GM12801 (cell line): ENCODE data around the gene CIP2A.

ENCODE experiments used
- TF ChIP-seq, protein P1 (sequence below): IDR thresholded peaks from one replicate; pipeline ENCODE4 v1.5.1; 2011; ENCODE audit warnings: control low read depth; ENCODE audit not compliant: insufficient read length; ENCODE audit errors: extremely low read depth

Gene CIP2A

DNA sequence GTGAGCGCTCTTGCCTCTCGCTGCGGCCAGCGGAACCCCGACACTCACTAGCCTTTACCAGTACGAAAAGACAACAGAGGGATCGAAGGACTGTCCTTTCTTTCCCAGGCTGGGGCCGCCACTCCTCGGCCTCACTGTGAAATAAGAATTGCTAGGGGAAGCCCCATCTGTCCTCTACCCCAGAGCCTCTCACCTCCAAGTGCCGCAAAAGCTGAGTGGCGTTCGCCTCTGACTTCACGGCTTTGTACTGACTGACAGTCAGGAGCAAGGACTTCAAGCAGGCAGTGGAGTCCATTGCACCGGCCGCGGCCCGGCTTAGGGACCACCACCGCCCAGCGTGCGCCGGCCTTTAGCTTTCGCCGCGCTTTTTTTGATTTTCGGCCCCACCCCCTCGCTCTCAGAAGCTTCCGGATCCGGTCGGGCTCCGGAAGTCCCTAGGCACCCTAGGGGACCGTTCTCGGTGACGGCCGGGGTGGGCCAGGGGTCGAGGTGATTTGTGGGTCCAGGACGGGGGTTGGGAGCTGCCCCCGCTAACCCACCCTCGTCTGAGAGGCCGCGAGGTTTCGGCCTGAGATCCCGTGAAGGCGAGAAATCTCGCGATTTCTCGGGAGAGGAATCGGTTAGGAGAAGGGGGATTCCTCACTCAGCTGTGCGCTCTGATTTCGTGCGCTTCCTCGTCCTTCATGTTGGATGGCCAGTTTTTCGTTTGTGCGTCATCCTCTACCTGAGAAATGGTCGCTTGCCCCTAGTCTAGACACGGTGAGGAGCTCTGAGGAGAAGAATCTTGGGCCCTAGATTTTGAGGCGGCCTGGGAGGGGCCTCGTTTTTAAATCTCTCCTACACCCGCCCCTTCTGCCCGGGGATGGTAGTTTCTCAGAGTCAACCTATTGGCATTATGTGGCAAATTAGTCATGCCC, at the start of gene CIP2A, which contains the start of gene DZIP3:
Gene CIP2A (minus strand): TSS at position 358 of the 917 bp plus-strand sequence. CDS start 63 bp downstream, at position 295.
Gene DZIP3 (plus strand): TSS at position 642 of the 917 bp plus-strand sequence. CDS start 15,685 bp downstream, outside the sequence.
- TF ChIP-seq, protein P1, sequence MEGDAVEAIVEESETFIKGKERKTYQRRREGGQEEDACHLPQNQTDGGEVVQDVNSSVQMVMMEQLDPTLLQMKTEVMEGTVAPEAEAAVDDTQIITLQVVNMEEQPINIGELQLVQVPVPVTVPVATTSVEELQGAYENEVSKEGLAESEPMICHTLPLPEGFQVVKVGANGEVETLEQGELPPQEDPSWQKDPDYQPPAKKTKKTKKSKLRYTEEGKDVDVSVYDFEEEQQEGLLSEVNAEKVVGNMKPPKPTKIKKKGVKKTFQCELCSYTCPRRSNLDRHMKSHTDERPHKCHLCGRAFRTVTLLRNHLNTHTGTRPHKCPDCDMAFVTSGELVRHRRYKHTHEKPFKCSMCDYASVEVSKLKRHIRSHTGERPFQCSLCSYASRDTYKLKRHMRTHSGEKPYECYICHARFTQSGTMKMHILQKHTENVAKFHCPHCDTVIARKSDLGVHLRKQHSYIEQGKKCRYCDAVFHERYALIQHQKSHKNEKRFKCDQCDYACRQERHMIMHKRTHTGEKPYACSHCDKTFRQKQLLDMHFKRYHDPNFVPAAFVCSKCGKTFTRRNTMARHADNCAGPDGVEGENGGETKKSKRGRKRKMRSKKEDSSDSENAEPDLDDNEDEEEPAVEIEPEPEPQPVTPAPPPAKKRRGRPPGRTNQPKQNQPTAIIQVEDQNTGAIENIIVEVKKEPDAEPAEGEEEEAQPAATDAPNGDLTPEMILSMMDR, result no peak

DNA sequence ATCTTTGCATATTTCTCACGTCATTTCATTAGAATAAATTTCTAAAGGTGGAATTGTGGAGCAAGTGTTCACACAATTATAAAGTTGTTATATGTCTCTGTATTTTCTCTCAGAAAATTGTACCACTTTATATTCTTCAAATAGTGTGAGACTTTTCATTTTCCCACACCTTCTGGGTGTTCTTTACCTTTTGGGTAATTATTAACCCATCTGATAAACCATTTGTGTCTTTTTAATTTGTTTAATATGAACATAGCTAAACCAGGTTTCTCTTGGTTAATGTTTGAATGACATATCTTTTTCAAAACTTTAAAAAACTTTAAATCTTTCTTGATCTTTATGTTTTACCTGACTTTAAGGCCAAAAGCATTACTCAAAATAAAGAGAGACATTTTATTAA, 40.7 kb upstream of the CIP2A start:
- TF ChIP-seq, protein P1, result no peak

DNA sequence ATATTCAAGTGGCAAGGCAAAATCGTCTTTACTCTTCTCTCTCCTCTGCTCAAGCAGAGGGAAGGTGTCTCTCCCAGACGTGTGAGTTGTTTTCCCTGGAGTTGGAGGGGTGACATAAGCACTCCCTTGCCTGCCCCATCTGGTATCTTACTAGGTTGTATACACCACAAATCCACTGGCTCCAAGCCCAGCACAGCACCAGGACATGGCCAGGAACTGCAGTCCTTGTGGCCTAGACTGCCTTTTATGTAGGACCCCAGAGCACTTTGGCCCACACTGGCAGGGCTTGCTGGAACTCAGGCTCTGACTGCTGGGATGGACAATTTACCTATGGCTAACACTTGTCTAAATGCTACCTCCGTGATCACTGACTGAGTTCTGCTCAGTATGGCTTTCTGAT, 34.3 kb upstream of the CIP2A start:
- TF ChIP-seq, protein P1, result no peak

DNA sequence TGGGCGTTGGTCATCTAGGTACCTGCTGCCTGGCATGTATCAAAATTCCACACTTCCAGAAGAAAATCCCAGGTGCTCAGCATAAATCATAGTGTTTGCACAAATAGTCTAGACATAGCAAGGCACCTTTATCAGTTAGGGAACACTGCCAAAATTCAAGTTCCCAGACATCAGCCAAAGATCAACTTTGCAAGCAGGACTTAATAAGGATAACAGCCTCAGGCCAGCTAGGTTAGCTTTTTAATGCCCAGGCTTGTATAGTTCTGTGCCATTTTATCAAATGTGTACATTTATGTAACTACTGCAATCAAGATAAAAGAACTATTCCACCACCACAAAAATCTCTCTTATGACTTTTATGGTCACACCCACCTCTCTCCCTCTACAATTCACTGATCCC, 31.0 kb upstream of the CIP2A start:
- TF ChIP-seq, protein P1, result no peak

DNA sequence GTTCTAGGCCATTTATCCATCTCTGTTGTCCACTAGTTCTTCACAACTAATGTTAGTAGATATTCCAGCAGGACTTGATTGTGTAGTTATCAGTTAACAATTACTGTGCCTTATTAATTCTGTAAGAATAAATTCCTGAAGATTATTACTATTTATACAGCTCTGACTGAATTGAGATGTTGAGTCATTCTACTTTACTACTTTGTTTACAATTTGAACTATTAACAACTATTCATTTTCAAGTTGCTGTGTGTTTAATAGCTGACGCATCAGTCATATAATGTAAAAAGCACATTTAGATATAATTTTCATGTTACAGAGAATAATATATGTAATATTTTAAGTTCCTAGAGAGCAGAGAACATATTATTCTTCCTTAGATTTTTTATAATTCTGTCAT, 21.4 kb upstream of the CIP2A start:
- TF ChIP-seq, protein P1, result no peak

DNA sequence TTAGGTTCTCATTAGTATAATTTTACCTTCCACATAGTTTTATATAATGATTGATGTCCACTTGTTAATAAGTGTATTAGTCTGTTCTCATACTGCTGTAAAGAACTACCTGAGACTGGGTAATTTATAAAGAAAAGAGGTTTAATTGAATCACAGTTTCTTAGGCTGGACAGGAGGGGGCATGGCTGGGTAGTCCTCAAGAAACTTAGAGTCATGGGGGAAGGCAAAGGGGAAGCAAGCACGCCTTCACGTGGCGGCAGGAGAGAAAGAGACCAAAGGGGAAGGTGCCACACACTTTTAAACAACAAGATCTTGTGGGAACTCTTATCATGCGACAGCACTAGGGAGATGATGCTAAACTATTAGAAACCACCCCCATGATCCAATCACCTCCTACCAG, 19.5 kb upstream of the CIP2A start:
- TF ChIP-seq, protein P1, result no peak

DNA sequence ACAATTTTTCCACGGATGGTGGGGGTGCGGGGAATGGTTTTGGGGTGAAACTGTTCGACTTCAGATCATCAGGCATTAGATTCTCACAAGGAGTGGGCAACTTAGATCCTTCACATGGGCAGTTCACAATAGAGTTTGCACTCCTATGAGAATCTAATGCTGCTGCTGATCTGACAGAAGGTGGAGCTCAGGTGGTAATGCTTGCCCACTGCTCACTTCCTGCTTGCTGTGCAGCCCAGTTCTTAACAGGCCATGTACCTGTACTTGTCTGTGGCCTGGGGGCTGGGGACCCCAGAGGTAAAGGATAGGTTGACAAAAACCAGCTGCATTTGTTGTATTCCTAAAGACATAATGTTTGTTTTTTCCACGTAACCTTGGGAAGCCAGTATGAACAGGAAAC, 16.3 kb upstream of the CIP2A start:
- TF ChIP-seq, protein P1, result no peak
